Measurements from ENCODE around the gene SYT1.

Gene SYT1

GRCh38 chr12:79073506-79073905 lies 208.9 kb downstream of the SYT1 start:
- no peak for ATAC-seq
- TF ChIP-seq ZFP30 (CRISPR knock-in tag; IDR thresholded peaks at IDR 0.05) (no peak), CREB5 (CRISPR knock-in tag; IDR thresholded peaks at IDR 0.05; ENCODE audit: low read depth) (no peak), ZC3H10 (CRISPR knock-in tag; IDR thresholded peaks at IDR 0.05) (no peak)

- TF ChIP-seq TSHZ2 (CRISPR knock-in tag; IDR thresholded peaks at IDR 0.05), result no peak
- ATAC-seq, result no peak
Observed at GRCh38 chr12:79082595-79082994, 218.0 kb downstream of the SYT1 start.

GRCh38 chr12:79083181-79083580 lies 218.6 kb downstream of the SYT1 start:
- no peak for TF ChIP-seq PPARA (CRISPR knock-in tag; IDR thresholded peaks at IDR 0.05; ENCODE audit: borderline replicate concordance)
- no peak for TF ChIP-seq ZFP3 (CRISPR knock-in tag; IDR thresholded peaks at IDR 0.05)
- no peak for TF ChIP-seq PATZ1 (CRISPR knock-in tag; IDR thresholded peaks at IDR 0.05; ENCODE audit: borderline replicate concordance)
- TF ChIP-seq ARNTL (CRISPR knock-in tag; IDR thresholded peaks at IDR 0.05; ENCODE audit: borderline replicate concordance, low read depth), result no peak
- TF ChIP-seq TOX (CRISPR knock-in tag; IDR thresholded peaks at IDR 0.05; ENCODE audit: borderline replicate concordance), result no peak
- TF ChIP-seq CREB5 (CRISPR knock-in tag; IDR thresholded peaks at IDR 0.05; ENCODE audit: low read depth), result no peak
- TF ChIP-seq ZFP30 (CRISPR knock-in tag; IDR thresholded peaks at IDR 0.05), result no peak
- TF ChIP-seq POU6F1 (CRISPR knock-in tag; IDR thresholded peaks at IDR 0.05; ENCODE audit: borderline replicate concordance, low read depth), result no peak
- no peak for ATAC-seq

- TF ChIP-seq GLIS3 (CRISPR knock-in tag; IDR thresholded peaks at IDR 0.05) (no peak), CREB5 (CRISPR knock-in tag; IDR thresholded peaks at IDR 0.05; ENCODE audit: low read depth) (no peak), ISL1 (CRISPR knock-in tag; IDR thresholded peaks at IDR 0.05) (no peak), TCF4 (CRISPR knock-in tag; IDR thresholded peaks at IDR 0.05; ENCODE audit: borderline replicate concordance) (no peak), ZFP30 (CRISPR knock-in tag; IDR thresholded peaks at IDR 0.05) (no peak), CSDC2 (CRISPR knock-in tag; IDR thresholded peaks at IDR 0.05) (no peak), SNAI2 (CRISPR knock-in tag; IDR thresholded peaks at IDR 0.05) (no peak), ZC3H10 (CRISPR knock-in tag; IDR thresholded peaks at IDR 0.05) (no peak)
- no peak for ATAC-seq
Observed at GRCh38 chr12:79085106-79085682, 220.6 kb downstream of the SYT1 start.

Measured in SK-N-SH treated with all-trans-retinoic acid at 6 μM for 48 hours (cell line).